Activated T-helper 2 cell treated with anti-CD3 and anti-CD28 coated beads, Interferon-gamma antibody, Interleukin-2, Interleukin-4, amounts not matched to agents 10 μg/mL and 5 μg/mL and 100 μg/mL, durations not matched to agents 14 hours and 24 hours and 36 hours (primary cell): ENCODE data around the gene FCSK. TPM values are rescaled to one million over a fixed set of nuclear protein-coding genes. Genes with fewer than 3 reads are reported as not detected.
A peak's percentile ranks its signal among the peaks of the same experiment; 100 is the strongest.
"Not testable (repeated sequence)": the region's sequence is repeated elsewhere in the genome, so short reads cannot be mapped to it uniquely, and the experiment has no call there.

ENCODE experiments used
- DNase-seq: peaks from one replicate; pipeline ENCODE4 v3.0.0; 2021; ENCODE audit warnings: low spot score
- H3K27ac Mint-ChIP-seq: one replicate; pipeline ENCODE4 v1.8.0; 2021; ENCODE audit warnings: mixed read lengths
- H3K27me3 Mint-ChIP-seq: one replicate; pipeline ENCODE4 v1.8.0; 2021; ENCODE audit warnings: low read depth, mixed read lengths
- H3K36me3 Mint-ChIP-seq: one replicate; pipeline ENCODE4 v1.8.0; 2021; ENCODE audit warnings: low read depth, mixed read lengths
- H3K4me1 Mint-ChIP-seq: one replicate; pipeline ENCODE4 v1.8.0; 2021; ENCODE audit warnings: low read depth, mixed read lengths
- H3K4me3 Mint-ChIP-seq: one replicate; pipeline ENCODE4 v1.8.0; 2021; ENCODE audit warnings: low read depth, mild to moderate bottlenecking, moderate library complexity, mixed read lengths
- H3K9me3 Mint-ChIP-seq: one replicate; pipeline ENCODE4 v1.8.0; 2021; ENCODE audit warnings: mixed read lengths
- intact Hi-C: fragments of 100-400 bp; cut with micrococcal nuclease; formaldehyde crosslinking; loops from one replicate; pipeline ENCODE4 v1.15.1; 2023
- total RNA-seq: library from RNA; stranded (reverse); gene quantifications from 2 replicates; pipeline ENCODE4 v1.2.3, GENCODE V29; 2022

The FCSK gene
- total RNA-seq = 19.7 and 21.9 TPM in 2 replicates

GRCh38 chr16:70454222-70455034 lies at the start of gene FCSK:
FCSK (plus strand) TSS chr16:70454595; CDS start chr16:70463191, 8,596 bp downstream.
- intact Hi-C loops = loop anchor here (1.0 kb wide), 2 partner anchors 15 to 59 kb away; partner anchors contain the start of gene ST3GAL2

GRCh38 chr16:70406104-70406503 lies 48.3 kb upstream of the FCSK start:
- H3K9me3 Mint-ChIP-seq, intact Hi-C loops, H3K27me3 Mint-ChIP-seq, DNase-seq, H3K4me3 Mint-ChIP-seq: not testable (repeated sequence)
- peak overlapping the region; percentile 2 for H3K27ac Mint-ChIP-seq
- peaks cover 43% of the 10 kb centered on the region for H3K4me1 Mint-ChIP-seq
- H3K36me3 Mint-ChIP-seq = peaks cover 19% of the 10 kb centered on the region

More at GRCh38 chr16:70454222-70455034, at the start of gene FCSK:
- H3K4me1 Mint-ChIP-seq = peaks cover 16% of the 10 kb centered on the region
- H3K9me3 Mint-ChIP-seq = no peaks in the 10 kb centered on the region
- H3K36me3 Mint-ChIP-seq = no peaks in the 10 kb centered on the region
- DNase-seq = peak; percentile 61
- peak within 1 kb of the TSS; percentile 78 for H3K27ac Mint-ChIP-seq
- peak within 1 kb of the TSS; percentile 88 for H3K4me3 Mint-ChIP-seq
- no peaks in the 10 kb centered on the region for H3K27me3 Mint-ChIP-seq

- H3K36me3 Mint-ChIP-seq = peaks cover 23% of the 10 kb centered on the region
- H3K27me3 Mint-ChIP-seq = no peaks in the 10 kb centered on the region
- peak overlapping the region; percentile 22 for H3K27ac Mint-ChIP-seq
- no peak for DNase-seq
- intact Hi-C loops = no loop called here
- H3K4me3 Mint-ChIP-seq = no peak overlapping the region
- peaks cover 42% of the 10 kb centered on the region for H3K4me1 Mint-ChIP-seq
- no peaks in the 10 kb centered on the region for H3K9me3 Mint-ChIP-seq
These were observed 46.6 kb upstream of the FCSK start for GRCh38 chr16:70407811-70408274.

GRCh38 chr16:70410734-70411133 lies 43.7 kb upstream of the FCSK start:
- Mint-ChIP-seq H3K27me3 (no peaks in the 10 kb centered on the region), H3K4me3 (no peak overlapping the region), H3K9me3 (no peaks in the 10 kb centered on the region), H3K36me3 (peaks cover 15% of the 10 kb centered on the region), H3K27ac (no peak overlapping the region), H3K4me1 (peaks cover 16% of the 10 kb centered on the region)
- intact Hi-C loops = no loop called here
- no peak for DNase-seq

GRCh38 chr16:70412385-70412784 lies 42.0 kb upstream of the FCSK start:
- no peaks in the 10 kb centered on the region for H3K27me3 Mint-ChIP-seq
- DNase-seq = no peak
- no peak overlapping the region for H3K27ac Mint-ChIP-seq
- H3K9me3 Mint-ChIP-seq = no peaks in the 10 kb centered on the region
- H3K4me3 Mint-ChIP-seq = no peak overlapping the region
- intact Hi-C loops = no loop called here
- H3K36me3 Mint-ChIP-seq = peaks cover 12% of the 10 kb centered on the region
- H3K4me1 Mint-ChIP-seq = peaks cover 12% of the 10 kb centered on the region

- H3K4me1 Mint-ChIP-seq, intact Hi-C loops, H3K36me3 Mint-ChIP-seq, H3K27ac Mint-ChIP-seq, H3K4me3 Mint-ChIP-seq, DNase-seq, H3K27me3 Mint-ChIP-seq, H3K9me3 Mint-ChIP-seq: not testable (repeated sequence)
These were observed 40.8 kb upstream of the FCSK start for GRCh38 chr16:70413572-70413971.

- no peak for DNase-seq
- H3K27me3 Mint-ChIP-seq = no peaks in the 10 kb centered on the region
- intact Hi-C loops = no loop called here
- H3K4me3 Mint-ChIP-seq = no peak overlapping the region
- H3K36me3 Mint-ChIP-seq = peaks cover 3% of the 10 kb centered on the region
- H3K27ac Mint-ChIP-seq = no peak overlapping the region
- no peaks in the 10 kb centered on the region for H3K9me3 Mint-ChIP-seq
- H3K4me1 Mint-ChIP-seq = peaks cover 17% of the 10 kb centered on the region
These were observed 37.4 kb upstream of the FCSK start for GRCh38 chr16:70416748-70417616.

- no peak for DNase-seq
- Mint-ChIP-seq H3K4me1 (peaks cover 19% of the 10 kb centered on the region), H3K36me3 (peaks cover 3% of the 10 kb centered on the region), H3K27ac (no peak overlapping the region), H3K9me3 (no peaks in the 10 kb centered on the region), H3K4me3 (no peak overlapping the region), H3K27me3 (no peaks in the 10 kb centered on the region)
- intact Hi-C loops = no loop called here
These were observed 36.7 kb upstream of the FCSK start for GRCh38 chr16:70417661-70418060.

GRCh38 chr16:70418274-70418992 lies 36.0 kb upstream of the FCSK start:
- Mint-ChIP-seq H3K4me1 (peaks cover 19% of the 10 kb centered on the region), H3K27ac (peak overlapping the region; percentile 28), H3K36me3 (peaks cover 3% of the 10 kb centered on the region), H3K9me3 (no peaks in the 10 kb centered on the region), H3K27me3 (no peaks in the 10 kb centered on the region), H3K4me3 (peak overlapping the region; percentile 13)
- intact Hi-C loops = no loop called here
- DNase-seq = no peak

GRCh38 chr16:70418993-70419318 lies 35.4 kb upstream of the FCSK start:
- peaks cover 3% of the 10 kb centered on the region for H3K36me3 Mint-ChIP-seq
- H3K27me3 Mint-ChIP-seq = no peaks in the 10 kb centered on the region
- intact Hi-C loops = no loop called here
- H3K27ac Mint-ChIP-seq = peak overlapping the region; percentile 28
- no peak for DNase-seq
- H3K4me1 Mint-ChIP-seq = peaks cover 19% of the 10 kb centered on the region
- no peaks in the 10 kb centered on the region for H3K9me3 Mint-ChIP-seq
- H3K4me3 Mint-ChIP-seq = peak overlapping the region; percentile 13

GRCh38 chr16:70419384-70420327 lies 34.7 kb upstream of the FCSK start:
- peaks cover 19% of the 10 kb centered on the region for H3K4me1 Mint-ChIP-seq

GRCh38 chr16:70421014-70421413 lies 33.4 kb upstream of the FCSK start:
- Mint-ChIP-seq H3K9me3 (no peaks in the 10 kb centered on the region), H3K4me1 (peaks cover 18% of the 10 kb centered on the region), H3K36me3 (peaks cover 6% of the 10 kb centered on the region), H3K4me3 (no peak overlapping the region), H3K27ac (peak overlapping the region; percentile 33), H3K27me3 (no peaks in the 10 kb centered on the region)
- intact Hi-C loops = no loop called here
- DNase-seq = no peak

More at GRCh38 chr16:70419384-70420327, 34.7 kb upstream of the FCSK start:
- Mint-ChIP-seq H3K4me3 (no peak overlapping the region), H3K36me3 (peaks cover 3% of the 10 kb centered on the region), H3K27ac (no peak overlapping the region), H3K27me3 (no peaks in the 10 kb centered on the region), H3K9me3 (no peaks in the 10 kb centered on the region)
- intact Hi-C loops = no loop called here
- DNase-seq = no peak
